Epithelial cell of proximal tubule (primary cell): ENCODE data around the gene METTL25. TPM values are rescaled to one million over a fixed set of nuclear protein-coding genes. Genes with fewer than 3 reads are reported as not detected.

ENCODE experiments used
- DNase-seq: peaks from one replicate; pipeline ENCODE4 v3.0.0-alpha.2; 2011; ENCODE audit warnings: low read depth
- H3K4me3 ChIP-seq: 2 replicates; pipeline ENCODE4 v1.5.1; 2011; ENCODE audit warnings: low read depth, mild to moderate bottlenecking, low read length
- total RNA-seq: library from RNA; depleted of rRNA; stranded (reverse); fragments of >200 nt; gene quantifications from 2 replicates; pipeline ENCODE4 v1.2.3, GENCODE V29; 2015
- TF ChIP-seq, protein P1 (sequence below): conservative IDR thresholded peaks from 2 replicates; pipeline ENCODE4 v1.5.1; 2012; ENCODE audit warnings: low read depth, mild to moderate bottlenecking, low read length

The METTL25 gene
- total RNA-seq, 1 donor from 2014 or later, result 8.8 TPM

DNA sequence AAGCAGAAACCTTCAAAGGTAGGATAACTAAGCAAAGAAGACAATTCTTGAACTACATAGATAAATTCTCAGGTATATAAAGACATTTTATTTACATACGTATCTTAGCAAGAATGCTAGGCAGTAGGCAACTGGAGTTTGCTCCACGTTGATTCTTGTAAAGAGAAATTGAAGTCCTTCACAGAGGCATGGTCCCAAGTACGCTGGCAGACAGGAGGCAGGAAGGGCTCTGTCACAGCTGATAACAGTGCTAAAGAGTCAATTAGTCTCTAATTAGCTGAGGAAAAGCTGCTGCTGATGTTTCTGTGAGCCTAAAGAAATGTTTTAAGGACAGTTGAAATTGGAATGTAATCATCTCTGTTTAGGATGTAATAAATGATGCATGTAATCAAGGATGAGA, 146.8 kb downstream of the METTL25 start:
- no peak for DNase-seq
- H3K4me3 ChIP-seq, result no peak overlapping the region
- TF ChIP-seq, protein P1, sequence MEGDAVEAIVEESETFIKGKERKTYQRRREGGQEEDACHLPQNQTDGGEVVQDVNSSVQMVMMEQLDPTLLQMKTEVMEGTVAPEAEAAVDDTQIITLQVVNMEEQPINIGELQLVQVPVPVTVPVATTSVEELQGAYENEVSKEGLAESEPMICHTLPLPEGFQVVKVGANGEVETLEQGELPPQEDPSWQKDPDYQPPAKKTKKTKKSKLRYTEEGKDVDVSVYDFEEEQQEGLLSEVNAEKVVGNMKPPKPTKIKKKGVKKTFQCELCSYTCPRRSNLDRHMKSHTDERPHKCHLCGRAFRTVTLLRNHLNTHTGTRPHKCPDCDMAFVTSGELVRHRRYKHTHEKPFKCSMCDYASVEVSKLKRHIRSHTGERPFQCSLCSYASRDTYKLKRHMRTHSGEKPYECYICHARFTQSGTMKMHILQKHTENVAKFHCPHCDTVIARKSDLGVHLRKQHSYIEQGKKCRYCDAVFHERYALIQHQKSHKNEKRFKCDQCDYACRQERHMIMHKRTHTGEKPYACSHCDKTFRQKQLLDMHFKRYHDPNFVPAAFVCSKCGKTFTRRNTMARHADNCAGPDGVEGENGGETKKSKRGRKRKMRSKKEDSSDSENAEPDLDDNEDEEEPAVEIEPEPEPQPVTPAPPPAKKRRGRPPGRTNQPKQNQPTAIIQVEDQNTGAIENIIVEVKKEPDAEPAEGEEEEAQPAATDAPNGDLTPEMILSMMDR, result no peak

DNA sequence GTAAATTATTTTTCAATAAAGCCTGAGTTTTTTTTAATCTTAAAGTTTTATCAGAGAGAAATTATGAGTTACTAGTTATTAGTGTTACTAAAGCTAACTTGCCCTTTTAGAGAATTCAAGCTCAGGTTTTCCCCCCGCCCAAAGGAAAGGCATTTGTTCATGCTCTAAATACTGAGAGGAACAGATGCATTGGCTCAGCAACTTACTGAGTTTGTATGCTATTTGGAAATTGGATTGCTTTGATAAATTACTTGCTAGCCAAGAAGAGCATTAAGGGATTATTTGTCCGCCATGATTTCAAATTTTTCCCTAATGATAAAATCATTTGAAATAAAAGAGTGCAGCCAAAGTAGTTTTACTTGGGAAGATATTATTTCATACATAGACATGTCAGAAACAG, 149.4 kb downstream of the METTL25 start:
- no peak overlapping the region for H3K4me3 ChIP-seq
- no peak for DNase-seq
- TF ChIP-seq, protein P1, result no peak

DNA sequence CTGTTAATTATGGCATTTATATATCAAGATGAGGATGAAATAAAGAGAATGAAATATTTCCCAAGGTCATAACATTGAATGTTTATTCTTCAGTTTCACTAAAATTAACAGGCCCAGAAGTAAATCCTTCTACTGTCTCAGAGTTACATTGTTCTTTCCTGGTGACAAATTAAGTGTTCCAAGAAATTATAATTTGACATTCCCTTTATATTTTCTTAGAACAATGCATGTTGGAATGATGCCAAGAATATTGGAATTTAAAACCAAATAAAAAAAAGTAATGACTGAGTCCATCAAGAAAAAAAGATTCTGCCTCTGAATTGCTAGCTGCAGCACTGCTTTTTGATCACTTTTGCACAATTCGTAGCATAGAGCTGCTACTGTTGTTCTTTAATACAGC, 152.1 kb downstream of the METTL25 start:
- DNase-seq, result no peak
- no peak overlapping the region for H3K4me3 ChIP-seq
- TF ChIP-seq, protein P1, result no peak

DNA sequence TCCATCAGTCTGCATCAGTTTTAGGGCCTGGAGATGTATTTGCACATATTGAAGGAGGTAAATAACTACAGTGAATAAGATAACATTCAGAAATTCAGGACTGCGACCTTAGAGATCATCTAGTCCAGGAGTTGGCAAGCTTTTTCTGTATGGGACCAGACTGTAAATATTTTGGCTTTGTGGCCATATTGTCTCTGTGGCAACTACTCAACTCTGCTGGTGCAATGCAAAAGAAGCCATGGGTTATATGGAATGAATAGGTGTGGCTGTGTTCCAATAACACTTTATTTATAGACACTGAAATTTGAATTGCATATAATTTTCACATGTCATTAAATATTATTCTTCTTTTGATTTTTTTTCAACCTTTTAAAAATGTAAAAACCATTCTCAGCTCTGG, 156.6 kb downstream of the METTL25 start:
- no peak overlapping the region for H3K4me3 ChIP-seq
- TF ChIP-seq, protein P1, result no peak
- DNase-seq, result no peak

DNA sequence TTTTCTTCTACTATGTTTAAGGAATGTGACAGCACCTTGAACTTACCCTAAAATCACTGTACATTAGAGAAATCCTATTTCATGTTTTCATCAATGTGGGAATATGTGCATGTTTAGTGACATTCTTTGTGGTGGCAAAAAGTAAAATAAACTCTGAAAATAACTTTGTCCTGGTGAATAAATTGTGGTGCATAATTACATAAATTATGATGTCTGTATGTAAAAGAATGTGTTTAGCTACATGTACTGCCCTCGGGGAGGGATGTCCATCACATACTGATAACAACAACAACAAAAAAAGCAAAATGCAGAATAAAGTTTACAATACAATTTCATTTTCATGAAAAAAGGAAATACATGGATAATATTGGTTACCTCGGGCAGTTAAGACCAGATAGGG, 157.3 kb downstream of the METTL25 start:
- H3K4me3 ChIP-seq, result no peak overlapping the region
- TF ChIP-seq, protein P1, result no peak
- no peak for DNase-seq

DNA sequence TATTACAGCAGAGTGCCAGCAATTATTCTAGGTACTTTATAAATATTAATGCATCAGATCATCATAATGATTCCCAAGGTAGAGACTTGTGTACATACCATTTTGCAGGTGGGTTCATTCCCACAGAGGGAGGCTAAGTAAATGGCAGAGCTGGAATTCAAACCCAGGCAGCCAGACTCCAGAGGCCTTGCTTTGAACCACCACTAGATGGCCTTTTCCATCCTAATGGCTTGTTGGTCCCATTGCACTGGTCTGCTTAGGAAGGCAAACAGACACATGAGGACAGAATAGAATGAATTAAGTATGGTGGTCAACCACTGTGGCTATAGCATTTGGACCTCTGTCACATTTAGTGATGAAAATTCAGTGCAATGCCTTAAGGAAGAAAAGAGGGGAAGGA, 158.7 kb downstream of the METTL25 start:
- no peak for DNase-seq
- TF ChIP-seq, protein P1, result peak; percentile 70
- no peak overlapping the region for H3K4me3 ChIP-seq

DNA sequence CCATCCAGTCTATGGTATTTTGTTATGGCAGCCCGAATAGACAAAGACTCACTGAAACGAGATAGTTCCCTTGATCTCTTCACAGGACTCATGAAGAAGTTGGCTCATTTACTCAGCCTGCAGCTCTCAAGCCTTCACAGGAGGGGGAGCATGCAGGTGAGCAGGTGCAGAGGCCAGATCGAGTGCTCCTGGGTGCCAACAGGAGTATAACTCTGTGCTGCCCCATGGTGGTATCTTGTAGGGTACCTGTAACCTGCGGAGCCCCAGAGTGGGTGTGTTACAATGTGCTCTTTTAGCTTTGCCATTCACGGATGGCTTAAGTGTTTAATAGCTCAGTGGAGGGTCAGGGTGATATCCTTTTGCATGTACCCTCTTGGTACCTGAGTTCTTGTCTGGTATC, 159.5 kb downstream of the METTL25 start:
- DNase-seq, result no peak
- TF ChIP-seq, protein P1, result no peak
- H3K4me3 ChIP-seq, result no peak overlapping the region
